Ishikawa (cell line): Measurements from ENCODE around the gene CROCC2.

Experiments
- NFIC ChIP-seq: IDR thresholded peaks from 2 replicates; pipeline ENCODE4 v1.6.1; 2012
- TF ChIP-seq, protein P1 (sequence below): IDR thresholded peaks from 2 replicates; pipeline ENCODE4 v1.6.1; 2012
- TF ChIP-seq, protein P2 (sequence below): IDR thresholded peaks from 2 replicates; pipeline ENCODE4 v1.6.1; 2012; ENCODE audit warnings: low read depth, mild to moderate bottlenecking

DNA sequence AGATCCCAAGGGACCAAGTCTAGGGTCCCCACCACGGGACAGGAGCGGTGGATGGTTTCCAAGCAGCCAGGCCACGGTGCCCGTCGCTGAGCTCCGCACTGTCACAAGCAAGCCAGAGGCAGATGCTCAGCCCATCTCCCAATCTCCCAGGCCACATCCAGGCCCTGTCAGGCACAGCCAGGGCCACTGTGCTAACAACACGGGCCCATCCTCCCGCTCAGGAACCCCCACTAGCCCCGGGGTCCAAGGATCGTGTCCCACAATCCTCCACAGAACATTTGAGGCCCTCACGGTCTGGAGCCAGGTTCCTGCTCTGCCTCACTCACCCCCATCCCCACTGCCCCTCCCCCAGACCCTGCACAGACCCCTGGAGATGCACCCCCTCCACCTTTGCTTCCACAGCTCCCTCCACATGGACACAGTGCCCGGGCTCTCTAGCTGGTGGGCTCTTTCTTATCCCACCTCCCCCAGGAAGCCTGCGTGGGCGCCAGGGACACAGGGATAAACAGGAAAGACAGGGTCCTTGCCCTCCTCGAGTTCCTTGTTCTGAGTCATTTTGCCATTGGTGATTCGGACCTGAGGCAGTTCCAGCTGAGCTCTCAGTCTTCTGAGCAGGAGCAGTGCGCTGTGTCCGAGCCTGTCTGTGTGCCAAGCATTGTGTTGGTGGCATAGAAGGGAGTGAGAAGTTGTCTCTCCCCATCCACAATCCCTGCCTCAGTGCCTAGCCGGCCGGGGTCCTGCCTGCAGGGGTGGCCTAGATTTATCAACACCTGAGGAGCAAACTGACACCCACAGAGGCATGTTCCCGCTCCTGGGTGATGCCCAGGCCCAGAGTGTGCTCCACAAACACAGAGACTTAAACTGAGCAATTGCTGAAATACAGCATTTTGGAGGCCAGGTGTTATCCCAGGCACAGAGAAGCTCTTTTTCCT is 7.0 kb downstream of the CROCC2 start:
- TF ChIP-seq, protein P1, sequence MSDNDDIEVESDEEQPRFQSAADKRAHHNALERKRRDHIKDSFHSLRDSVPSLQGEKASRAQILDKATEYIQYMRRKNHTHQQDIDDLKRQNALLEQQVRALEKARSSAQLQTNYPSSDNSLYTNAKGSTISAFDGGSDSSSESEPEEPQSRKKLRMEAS, result peak; percentile 25; the same call in 1 of the 2 replicates
- TF ChIP-seq, protein P2, sequence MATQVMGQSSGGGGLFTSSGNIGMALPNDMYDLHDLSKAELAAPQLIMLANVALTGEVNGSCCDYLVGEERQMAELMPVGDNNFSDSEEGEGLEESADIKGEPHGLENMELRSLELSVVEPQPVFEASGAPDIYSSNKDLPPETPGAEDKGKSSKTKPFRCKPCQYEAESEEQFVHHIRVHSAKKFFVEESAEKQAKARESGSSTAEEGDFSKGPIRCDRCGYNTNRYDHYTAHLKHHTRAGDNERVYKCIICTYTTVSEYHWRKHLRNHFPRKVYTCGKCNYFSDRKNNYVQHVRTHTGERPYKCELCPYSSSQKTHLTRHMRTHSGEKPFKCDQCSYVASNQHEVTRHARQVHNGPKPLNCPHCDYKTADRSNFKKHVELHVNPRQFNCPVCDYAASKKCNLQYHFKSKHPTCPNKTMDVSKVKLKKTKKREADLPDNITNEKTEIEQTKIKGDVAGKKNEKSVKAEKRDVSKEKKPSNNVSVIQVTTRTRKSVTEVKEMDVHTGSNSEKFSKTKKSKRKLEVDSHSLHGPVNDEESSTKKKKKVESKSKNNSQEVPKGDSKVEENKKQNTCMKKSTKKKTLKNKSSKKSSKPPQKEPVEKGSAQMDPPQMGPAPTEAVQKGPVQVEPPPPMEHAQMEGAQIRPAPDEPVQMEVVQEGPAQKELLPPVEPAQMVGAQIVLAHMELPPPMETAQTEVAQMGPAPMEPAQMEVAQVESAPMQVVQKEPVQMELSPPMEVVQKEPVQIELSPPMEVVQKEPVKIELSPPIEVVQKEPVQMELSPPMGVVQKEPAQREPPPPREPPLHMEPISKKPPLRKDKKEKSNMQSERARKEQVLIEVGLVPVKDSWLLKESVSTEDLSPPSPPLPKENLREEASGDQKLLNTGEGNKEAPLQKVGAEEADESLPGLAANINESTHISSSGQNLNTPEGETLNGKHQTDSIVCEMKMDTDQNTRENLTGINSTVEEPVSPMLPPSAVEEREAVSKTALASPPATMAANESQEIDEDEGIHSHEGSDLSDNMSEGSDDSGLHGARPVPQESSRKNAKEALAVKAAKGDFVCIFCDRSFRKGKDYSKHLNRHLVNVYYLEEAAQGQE, result no peak
- TF ChIP-seq NFIC, result no peak
